Loucy (cell line): ENCODE data around the gene HEATR5B.
A peak's percentile ranks its signal among the peaks of the same experiment; 100 is the strongest.

Experiments
- H2AFZ ChIP-seq: fragments of 200-600 bp; sonication (generic); 2 replicates; pipeline ENCODE4 v1.6.0; 2016; ENCODE audit warnings: antibody characterized with exemption, mild to moderate bottlenecking, low read length, moderate library complexity
- H3F3A ChIP-seq: fragments of 200-600 bp; 2 replicates; pipeline ENCODE4 v1.6.0; 2016; ENCODE audit warnings: antibody characterized with exemption, low read depth, mild to moderate bottlenecking
- H3K27me3 ChIP-seq: fragments of 200-600 bp; sonication (generic); 2 replicates; pipeline ENCODE4 v1.6.1; 2014; ENCODE audit warnings: low read length, mild to moderate bottlenecking; ENCODE audit not compliant: insufficient read depth, poor library complexity, severe bottlenecking
- H3K36me3 ChIP-seq: fragments of 200-600 bp; sonication (generic); 2 replicates; pipeline ENCODE4 v1.6.1; 2016; ENCODE audit warnings: low read length; ENCODE audit not compliant: insufficient read depth
- H3K4me1 ChIP-seq: fragments of 200-600 bp; sonication (generic); 2 replicates; pipeline ENCODE4 v1.5.1; 2014; ENCODE audit warnings: low read length, mild to moderate bottlenecking; ENCODE audit not compliant: insufficient read depth, poor library complexity, severe bottlenecking
- H3K4me2 ChIP-seq: fragments of 200-600 bp; sonication (generic); 2 replicates; pipeline ENCODE4 v1.6.0; 2014; ENCODE audit warnings: antibody characterized with exemption, low read length, low read depth, mild to moderate bottlenecking; ENCODE audit not compliant: poor library complexity, severe bottlenecking
- H3K4me3 ChIP-seq: fragments of 200-600 bp; sonication (generic); 2 replicates; pipeline ENCODE4 v1.5.1; 2014; ENCODE audit warnings: low read length, mild to moderate bottlenecking, mixed read lengths; ENCODE audit not compliant: poor library complexity, severe bottlenecking
- H3K79me2 ChIP-seq: fragments of 200-600 bp; sonication (generic); 2 replicates; pipeline ENCODE4 v1.6.1; 2014; ENCODE audit warnings: low read length; ENCODE audit not compliant: insufficient read depth
- H3K9ac ChIP-seq: fragments of 200-600 bp; sonication (generic); 2 replicates; pipeline ENCODE4 v1.6.0; 2014; ENCODE audit warnings: mild to moderate bottlenecking, low read depth, low read length, moderate library complexity; ENCODE audit not compliant: poor library complexity, severe bottlenecking
- H3K9me2 ChIP-seq: fragments of 200-600 bp; sonication (generic); replicated peaks from 2 replicates; pipeline ENCODE4 v1.6.1; 2016; ENCODE audit warnings: low read depth, low read length, mixed read lengths
- H3K9me3 ChIP-seq: fragments of 200-600 bp; sonication (generic); 2 replicates; pipeline ENCODE4 v1.6.1; 2014; ENCODE audit warnings: mild to moderate bottlenecking, antibody characterized with exemption, low read length, low read depth; ENCODE audit not compliant: insufficient read depth
- H4K20me1 ChIP-seq: fragments of 200-600 bp; sonication (generic); 2 replicates; pipeline ENCODE4 v1.6.0; 2014; ENCODE audit warnings: antibody characterized with exemption, low read length, mild to moderate bottlenecking; ENCODE audit not compliant: insufficient read depth, poor library complexity, severe bottlenecking
- CTCF ChIP-seq: fragments of 200-600 bp; sonication (generic); conservative IDR thresholded peaks from 2 replicates; pipeline ENCODE4 v1.5.1; 2014; ENCODE audit warnings: mild to moderate bottlenecking, antibody characterized with exemption, low read length
- EZH2phosphoT487 ChIP-seq: fragments of 200-600 bp; IDR thresholded peaks from 2 replicates; pipeline ENCODE4 v1.6.1; 2018; ENCODE audit warnings: antibody characterized with exemption, mild to moderate bottlenecking, moderate library complexity, borderline replicate concordance

Gene HEATR5B

GRCh38 chr2:36975306-36975705 is 108.9 kb downstream of the HEATR5B start:
- H3K4me2 ChIP-seq: no peak overlapping the region
- H2AFZ ChIP-seq: no peak overlapping the region
- H3K36me3 ChIP-seq: no peaks in the 10 kb centered on the region
- no peaks in the 10 kb centered on the region for H3F3A ChIP-seq
- H3K27me3 ChIP-seq: no peaks in the 10 kb centered on the region
- H3K4me1 ChIP-seq: peaks cover 4% of the 10 kb centered on the region
- H3K4me3 ChIP-seq: no peak overlapping the region
- TF ChIP-seq EZH2phosphoT487: no peak
- TF ChIP-seq CTCF: no peak
- H3K79me2 ChIP-seq: no peaks in the 10 kb centered on the region
- H4K20me1 ChIP-seq: no peaks in the 10 kb centered on the region
- no peaks in the 10 kb centered on the region for H3K9me2 ChIP-seq
- H3K9ac ChIP-seq: no peak overlapping the region
- no peaks in the 10 kb centered on the region for H3K9me3 ChIP-seq

- H4K20me1 ChIP-seq: no peaks in the 10 kb centered on the region
- H3K4me2 ChIP-seq: no peak overlapping the region
- H2AFZ ChIP-seq: 0 out of 2 replicates have a peak overlapping the region, but pooled peaks have one; percentile 39
- H3K4me3 ChIP-seq: no peak overlapping the region
- H3K27me3 ChIP-seq: no peaks in the 10 kb centered on the region
- H3K9me2 ChIP-seq: no peaks in the 10 kb centered on the region
- no peak overlapping the region for H3K9ac ChIP-seq
- H3K4me1 ChIP-seq: peaks cover 8% of the 10 kb centered on the region
- H3K36me3 ChIP-seq: no peaks in the 10 kb centered on the region
- TF ChIP-seq EZH2phosphoT487: no peak
- no peak for TF ChIP-seq CTCF
- no peaks in the 10 kb centered on the region for H3F3A ChIP-seq
- no peaks in the 10 kb centered on the region for H3K79me2 ChIP-seq
- H3K9me3 ChIP-seq: no peaks in the 10 kb centered on the region
Measured at GRCh38 chr2:36973320-36973719, 110.9 kb downstream of the HEATR5B start.

GRCh38 chr2:36971990-36972389 is 112.2 kb downstream of the HEATR5B start:
- Histone ChIP-seq H3K9me2 (no peaks in the 10 kb centered on the region), H3K79me2 (no peaks in the 10 kb centered on the region), H3F3A (no peaks in the 10 kb centered on the region), H2AFZ (no peak overlapping the region), H3K27me3 (no peaks in the 10 kb centered on the region), H3K9me3 (no peaks in the 10 kb centered on the region), H3K4me1 (peaks cover 21% of the 10 kb centered on the region), H4K20me1 (no peaks in the 10 kb centered on the region), H3K4me2 (no peak overlapping the region), H3K9ac (no peak overlapping the region), H3K4me3 (no peak overlapping the region), H3K36me3 (no peaks in the 10 kb centered on the region)
- TF ChIP-seq EZH2phosphoT487 (no peak), CTCF (no peak)
